GM12878 (cell line): Measurements from ENCODE around the gene ELOF1. TPM values are rescaled to one million over a fixed set of nuclear protein-coding genes. Genes with fewer than 3 reads are reported as not detected.

Source experiments
- ATAC-seq: fragments of 200-7000 bp; cut with Tn5 transposase; 3 replicates; pipeline ENCODE4 v1.9.1; 2020; ENCODE audit warnings: mild to moderate bottlenecking, moderate library complexity
- BruUV-seq: library from RNA; stranded (reverse); fragments of 400-500 nt; replicated peaks from 2 replicates; lab custom pipeline; 2021; lab: Mats Ljungman, UMichigan
- CTCF ChIA-PET: fragments of 300-600 bp; sonication (Branson Sonifier 250); formaldehyde crosslinking; extraction: SDS; loops from one replicate; lab custom pipeline; 2021; ENCODE audit warnings: inconsistent platforms; lab: Yijun Ruan, JAX
- POLR2A ChIA-PET: fragments of 350-600 bp; formaldehyde crosslinking; extraction: SDS; loops from one replicate; lab custom pipeline; 2021; ENCODE audit warnings: inconsistent platforms; lab: Charles Lee
- RAD21 ChIA-PET: fragments of 300-600 bp; sonication (Branson Sonifier 250); formaldehyde crosslinking; loops from one replicate; lab custom pipeline; 2023; ENCODE audit warnings: antibody characterized with exemption; ENCODE audit not compliant: unreplicated experiment; lab: Charles Lee
- SMC1A ChIA-PET: fragments of 300-600 bp; sonication (Branson Sonifier 250); formaldehyde crosslinking; loops from one replicate; lab custom pipeline; 2023; ENCODE audit not compliant: unreplicated experiment, uncharacterized antibody; lab: Charles Lee
- DNase-seq: peaks from one replicate; pipeline ENCODE4 v3.0.0-alpha.2; 2011; ENCODE audit warnings: low read depth, low spot score
- FAIRE-seq: peaks from 3 replicates; lab custom pipeline; 2011; peaks lifted over from hg19 to GRCh38; lab: Jason Lieb, UNC
- H2AFZ ChIP-seq: 2 replicates; pipeline ENCODE4 v1.6.0; 2011; ENCODE audit warnings: low read depth, low read length, control low read depth; ENCODE audit not compliant: control insufficient read depth
- H3K27ac ChIP-seq: 2 replicates; pipeline ENCODE4 v1.5.1; 2011; ENCODE audit warnings: control low read depth; ENCODE audit not compliant: control insufficient read depth, insufficient read depth
- H3K27me3 ChIP-seq, 2 experiments: replicated peaks in 1 of 2; 2 replicates each; pipeline versions ENCODE4 v1.6.0 to v1.6.1; 2011; ENCODE audit warnings: low read length in 1 of 2; ENCODE audit not compliant: control insufficient read depth in 2 of 2, insufficient read depth in 2 of 2
- H3K36me3 ChIP-seq, 2 experiments: 2 replicates each; pipeline ENCODE4 v1.5.1; 2011; ENCODE audit warnings: low read length in 1 of 2; ENCODE audit not compliant: control insufficient read depth in 2 of 2, insufficient read depth in 2 of 2
- H3K4me1 ChIP-seq: 2 replicates; pipeline ENCODE4 v1.6.1; 2011; ENCODE audit warnings: mild to moderate bottlenecking, low read length, moderate library complexity, mixed read lengths; ENCODE audit not compliant: control insufficient read depth, insufficient read depth
- H3K4me2 ChIP-seq: 2 replicates; pipeline ENCODE4 v1.6.0; 2011; ENCODE audit warnings: control low read depth; ENCODE audit not compliant: control insufficient read depth, insufficient read depth
- H3K4me3 ChIP-seq: fragments of 200-600 bp; sonication (generic); 2 replicates; pipeline ENCODE4 v1.5.1; 2016
- H3K79me2 ChIP-seq: 2 replicates; pipeline ENCODE4 v1.6.0; 2011; ENCODE audit warnings: low read length; ENCODE audit not compliant: control insufficient read depth, insufficient read depth
- H3K9ac ChIP-seq: 2 replicates; pipeline ENCODE4 v1.8.0; 2011; ENCODE audit warnings: low read length, control low read depth, mixed read lengths; ENCODE audit not compliant: control insufficient read depth, insufficient read depth
- H3K9me3 ChIP-seq: replicated peaks from 3 replicates; pipeline ENCODE4 v1.5.1; 2011; ENCODE audit warnings: mild to moderate bottlenecking, low read length; ENCODE audit not compliant: control insufficient read depth, insufficient read depth
- H4K20me1 ChIP-seq: 2 replicates; pipeline ENCODE4 v1.6.0; 2011; ENCODE audit not compliant: control insufficient read depth, insufficient read depth
- ATF7 ChIP-seq: fragments of 450-650 bp; IDR thresholded peaks from 2 replicates; pipeline ENCODE4 v1.6.1; 2016; ENCODE audit warnings: low read depth, mild to moderate bottlenecking
- IRF4 ChIP-seq: IDR thresholded peaks from 2 replicates; pipeline ENCODE4 v1.6.1; 2011; ENCODE audit warnings: low read depth, low read length
- NR2C1 ChIP-seq: fragments of 450-650 bp; IDR thresholded peaks from 2 replicates; pipeline ENCODE4 v1.6.1; 2017; ENCODE audit warnings: antibody characterized with exemption, mild to moderate bottlenecking, moderate library complexity
- POLR2AphosphoS2 ChIP-seq: IDR thresholded peaks from 2 replicates; pipeline ENCODE4 v1.6.1; 2011; ENCODE audit warnings: low read depth, mild to moderate bottlenecking, low read length, improper control_type of control experiment, moderate library complexity
- POLR2AphosphoS5 ChIP-seq: IDR thresholded peaks from 2 replicates; pipeline ENCODE4 v1.6.1; 2011; ENCODE audit warnings: mild to moderate bottlenecking, low read length, inconsistent platforms
- RCOR1 ChIP-seq: conservative IDR thresholded peaks from 2 replicates; pipeline ENCODE4 v1.6.1; 2012; ENCODE audit warnings: low read depth, low read length, improper control_type of control experiment
- SIN3A ChIP-seq: IDR thresholded peaks from 2 replicates; pipeline ENCODE4 v1.6.1; 2012; ENCODE audit warnings: low read depth, low read length, improper control_type of control experiment
- SMAD1 ChIP-seq: fragments of 450-650 bp; IDR thresholded peaks from 2 replicates; pipeline ENCODE4 v1.6.1; 2018; ENCODE audit warnings: mild to moderate bottlenecking, low read depth; ENCODE audit not compliant: partially characterized antibody
- SMAD5 ChIP-seq: IDR thresholded peaks from 2 replicates; pipeline ENCODE4 v1.6.1; 2016; ENCODE audit warnings: antibody characterized with exemption, low read depth
- TBL1XR1 ChIP-seq: IDR thresholded peaks from 2 replicates; pipeline ENCODE4 v1.6.1; 2012; ENCODE audit warnings: low read depth, low read length, improper control_type of control experiment
- TCF3 ChIP-seq: IDR thresholded peaks from 2 replicates; pipeline ENCODE4 v1.6.1; 2012; ENCODE audit warnings: low read depth, mild to moderate bottlenecking, low read length, borderline replicate concordance; ENCODE audit not compliant: insufficient read depth
- ZNF24 ChIP-seq: fragments of 450-650 bp; IDR thresholded peaks from 2 replicates; pipeline ENCODE4 v1.6.1; 2017; ENCODE audit warnings: antibody characterized with exemption, mild to moderate bottlenecking
- ZNF384 ChIP-seq: IDR thresholded peaks from 2 replicates; pipeline ENCODE4 v1.6.1; 2012; ENCODE audit warnings: low read depth, mild to moderate bottlenecking, low read length, improper control_type of control experiment, borderline replicate concordance
- WGBS: methylation state at CpG from one replicate; pipeline ENCODE4 v1.1.6; 2016; ENCODE audit warnings: low lambda C conversion rate; ENCODE audit not compliant: insufficient replicate concordance, insufficient coverage; ENCODE audit errors: missing lambda C conversion rate; 5-methylcytosine and 5-hydroxymethylcytosine counted together
- in situ Hi-C: fragments of 300-500 bp; cut with MboI; formaldehyde crosslinking; loops from 9 replicates; pipeline ENCODE4 v1.14.3; 2018; ENCODE audit warnings: mixed read lengths
- intact Hi-C: fragments of 100-400 bp; cut with micrococcal nuclease; formaldehyde crosslinking; loops from one replicate; pipeline ENCODE4 v1.14.2; 2022; ENCODE audit not compliant: unreplicated experiment
- polyA plus RNA-seq, 11 experiments: library from polyadenylated mRNA; depleted of rRNA in 4 of 11; unstranded in 6 of 11; stranded (reverse) in 5 of 11; fragments of >200 nt; fragmentation: Nextera tagmentation in 4 of 11; fragmentation: Illumina TruSeq in 1 of 11; extraction: Ambion mirVana in 4 of 11; extraction: Trizol in 1 of 11; gene quantifications; 1 replicate in 1 of 11; 2 replicates in 10 of 11; pipeline versions ENCODE4 v1.2.1 to v1.2.3, GENCODE V29; 2011 to 2016; ENCODE audit warnings: inconsistent platforms in 2 of 11, missing spikeins in 2 of 11, low read depth in 1 of 11
- total RNA-seq, 4 experiments: library from RNA; depleted of rRNA in 3 of 4; stranded (reverse); fragments of >200 nt in 3 of 4; fragmentation: Illumina TruSeq in 1 of 4; extraction: Trizol in 1 of 4; gene quantifications; 2 replicates each; pipeline versions ENCODE4 v1.2.1 to v1.2.3, GENCODE V29; 2013 to 2021
- TF ChIP-seq, protein P1 (sequence below): fragments of 450-650 bp; conservative IDR thresholded peaks from 2 replicates; pipeline ENCODE4 v1.6.1; 2017; ENCODE audit warnings: mild to moderate bottlenecking, moderate library complexity
- TF ChIP-seq, protein P2 (sequence below): IDR thresholded peaks from 2 replicates; pipeline ENCODE4 v1.6.1; 2011; ENCODE audit warnings: low read depth, low read length, improper control_type of control experiment, borderline replicate concordance
- TF ChIP-seq, protein P3 (sequence below): IDR thresholded peaks from 2 replicates; pipeline ENCODE4 v1.6.1; 2012; ENCODE audit warnings: mild to moderate bottlenecking, low read depth, low read length

Gene ELOF1
- total and polyA plus RNA-seq, 10 of the 15 experiments (the other 5 are each of a cell fraction or from before 2014, with no cell fraction given) = 11.7 to 124 (median 92.9) TPM

- Histone ChIP-seq H3K79me2 (peaks cover 33% of the 10 kb centered on the region), H3K36me3 (peaks cover 0 to 3% of the 10 kb centered on the region in 2 experiments; a peak in 1 of 4 replicates), H4K20me1 (no peaks in the 10 kb centered on the region), H3K27ac (peak within 1 kb of the TSS; percentile 99), H3K4me2 (peak within 1 kb of the TSS; percentile 77), H2AFZ (peak within 1 kb of the TSS; percentile 81), H3K4me3 (peak within 1 kb of the TSS; percentile 83), H3K9ac (peak within 1 kb of the TSS; percentile 98), H3K4me1 (peaks cover 14% of the 10 kb centered on the region), H3K27me3 (no peaks in the 10 kb centered on the region), H3K9me3 (no peaks in the 10 kb centered on the region; the same call in none of the 3 replicates)
- intact Hi-C loops = loop anchor here (5.0 kb wide), 1 partner anchor 215 kb away; the partner anchor contains the start of gene ZNF440
- CTCF ChIA-PET = interaction anchor here (0.7 to 1.4 kb wide), 4 partner anchors 9 to 327 kb away, joined by 3 to 4 read pairs (median 4); no protein-coding TSS in a partner anchor
- POLR2A ChIA-PET = interaction anchor here (0.6 to 1.7 kb wide), 7 partner anchors 14 to 1381 kb away, joined by 3 to 7 read pairs (median 4); partner anchors contain the start of gene ELOF1
- in situ Hi-C loops = loop anchor here (25.0 kb wide), 1 partner anchor 1565 kb away; the partner anchor contains the start of genes IER2 and STX10
- DNase-seq = peak; percentile 94
- FAIRE-seq = peak; percentile 95
- peak; percentile 99 for ATAC-seq
- no TSS peak for BruUV-seq
- SMC1A ChIA-PET = interaction anchor here (0.6 to 0.8 kb wide), 2 partner anchors 16 to 389 kb away, joined by 3 to 4 read pairs; no protein-coding TSS in a partner anchor
- WGBS = 2% methylated on average over 60 of the region's 67 CpGs
- RAD21 ChIA-PET = interaction anchor here (0.9 kb wide), 1 partner anchor 37 kb away, joined by 5 read pairs; no protein-coding TSS in a partner anchor
- TF ChIP-seq, protein P1, sequence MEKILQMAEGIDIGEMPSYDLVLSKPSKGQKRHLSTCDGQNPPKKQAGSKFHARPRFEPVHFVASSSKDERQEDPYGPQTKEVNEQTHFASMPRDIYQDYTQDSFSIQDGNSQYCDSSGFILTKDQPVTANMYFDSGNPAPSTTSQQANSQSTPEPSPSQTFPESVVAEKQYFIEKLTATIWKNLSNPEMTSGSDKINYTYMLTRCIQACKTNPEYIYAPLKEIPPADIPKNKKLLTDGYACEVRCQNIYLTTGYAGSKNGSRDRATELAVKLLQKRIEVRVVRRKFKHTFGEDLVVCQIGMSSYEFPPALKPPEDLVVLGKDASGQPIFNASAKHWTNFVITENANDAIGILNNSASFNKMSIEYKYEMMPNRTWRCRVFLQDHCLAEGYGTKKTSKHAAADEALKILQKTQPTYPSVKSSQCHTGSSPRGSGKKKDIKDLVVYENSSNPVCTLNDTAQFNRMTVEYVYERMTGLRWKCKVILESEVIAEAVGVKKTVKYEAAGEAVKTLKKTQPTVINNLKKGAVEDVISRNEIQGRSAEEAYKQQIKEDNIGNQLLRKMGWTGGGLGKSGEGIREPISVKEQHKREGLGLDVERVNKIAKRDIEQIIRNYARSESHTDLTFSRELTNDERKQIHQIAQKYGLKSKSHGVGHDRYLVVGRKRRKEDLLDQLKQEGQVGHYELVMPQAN = peak; percentile 81
- TF ChIP-seq ZNF24 (no peak), POLR2AphosphoS5 (peak; percentile 98), IRF4 (no peak), RCOR1 (0 out of 2 replicates have a peak, but pooled peaks have one; percentile 38), TCF3 (0 out of 2 replicates have a peak, but pooled peaks have one; percentile 24), TBL1XR1 (no peak), ATF7 (0 out of 2 replicates have a peak, but pooled peaks have one; percentile 55), SIN3A (no peak), NR2C1 (no peak), SMAD1 (peak; percentile 49), SMAD5 (peak; percentile 90), ZNF384 (peak; percentile 88), POLR2AphosphoS2 (peak; percentile 89; the same call in 1 of the 2 replicates)
- TF ChIP-seq, protein P2, sequence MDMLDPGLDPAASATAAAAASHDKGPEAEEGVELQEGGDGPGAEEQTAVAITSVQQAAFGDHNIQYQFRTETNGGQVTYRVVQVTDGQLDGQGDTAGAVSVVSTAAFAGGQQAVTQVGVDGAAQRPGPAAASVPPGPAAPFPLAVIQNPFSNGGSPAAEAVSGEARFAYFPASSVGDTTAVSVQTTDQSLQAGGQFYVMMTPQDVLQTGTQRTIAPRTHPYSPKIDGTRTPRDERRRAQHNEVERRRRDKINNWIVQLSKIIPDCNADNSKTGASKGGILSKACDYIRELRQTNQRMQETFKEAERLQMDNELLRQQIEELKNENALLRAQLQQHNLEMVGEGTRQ = no peak
- TF ChIP-seq, protein P3, sequence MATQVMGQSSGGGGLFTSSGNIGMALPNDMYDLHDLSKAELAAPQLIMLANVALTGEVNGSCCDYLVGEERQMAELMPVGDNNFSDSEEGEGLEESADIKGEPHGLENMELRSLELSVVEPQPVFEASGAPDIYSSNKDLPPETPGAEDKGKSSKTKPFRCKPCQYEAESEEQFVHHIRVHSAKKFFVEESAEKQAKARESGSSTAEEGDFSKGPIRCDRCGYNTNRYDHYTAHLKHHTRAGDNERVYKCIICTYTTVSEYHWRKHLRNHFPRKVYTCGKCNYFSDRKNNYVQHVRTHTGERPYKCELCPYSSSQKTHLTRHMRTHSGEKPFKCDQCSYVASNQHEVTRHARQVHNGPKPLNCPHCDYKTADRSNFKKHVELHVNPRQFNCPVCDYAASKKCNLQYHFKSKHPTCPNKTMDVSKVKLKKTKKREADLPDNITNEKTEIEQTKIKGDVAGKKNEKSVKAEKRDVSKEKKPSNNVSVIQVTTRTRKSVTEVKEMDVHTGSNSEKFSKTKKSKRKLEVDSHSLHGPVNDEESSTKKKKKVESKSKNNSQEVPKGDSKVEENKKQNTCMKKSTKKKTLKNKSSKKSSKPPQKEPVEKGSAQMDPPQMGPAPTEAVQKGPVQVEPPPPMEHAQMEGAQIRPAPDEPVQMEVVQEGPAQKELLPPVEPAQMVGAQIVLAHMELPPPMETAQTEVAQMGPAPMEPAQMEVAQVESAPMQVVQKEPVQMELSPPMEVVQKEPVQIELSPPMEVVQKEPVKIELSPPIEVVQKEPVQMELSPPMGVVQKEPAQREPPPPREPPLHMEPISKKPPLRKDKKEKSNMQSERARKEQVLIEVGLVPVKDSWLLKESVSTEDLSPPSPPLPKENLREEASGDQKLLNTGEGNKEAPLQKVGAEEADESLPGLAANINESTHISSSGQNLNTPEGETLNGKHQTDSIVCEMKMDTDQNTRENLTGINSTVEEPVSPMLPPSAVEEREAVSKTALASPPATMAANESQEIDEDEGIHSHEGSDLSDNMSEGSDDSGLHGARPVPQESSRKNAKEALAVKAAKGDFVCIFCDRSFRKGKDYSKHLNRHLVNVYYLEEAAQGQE = no peak
Observed at GRCh38 chr19:11597202-11598102, 38.4 kb upstream of the ELOF1 start, which contains the start of gene ZNF627. TSS of gene ZNF627 (plus strand) at chr19:11597483. CDS start at chr19:11597628, 145 bp downstream.
